ENCODE measurements around the gene DMD. TPM values are rescaled to one million over a fixed set of nuclear protein-coding genes. Genes with fewer than 3 reads are reported as not detected.

The DMD gene
- total and polyA plus RNA-seq, 2 of the 8 experiments (the other 6 are each of a cell fraction or from before 2014, with no cell fraction given), result 4.8 to 7.4 TPM

GRCh38 chrX:33082371-33082770 lies 129.0 kb downstream of the DMD start:
- Histone ChIP-seq H3K4me2 (ENCODE audit: insufficient read depth in 1 of 2, low read depth in 2 of 2, low read length in 2 of 2) (no peak overlapping the region), H3K56ac (replicated peaks; ENCODE audit: insufficient read length, low read depth, low read length) (no peak overlapping the region), H3K4me1 (replicated peaks in 1 of 4; ENCODE audit: control insufficient read depth in 3 of 4, insufficient read depth in 4 of 4, low read length in 3 of 4) (no peaks in the 10 kb centered on the region), H2BK15ac (ENCODE audit: low read length) (no peak overlapping the region), H2AFZ (ENCODE audit: low read length) (no peak overlapping the region), H3K9ac (replicated peaks in 1 of 4; ENCODE audit: extremely low read depth in 1 of 4, low read depth in 3 of 4, low read length in 3 of 4) (no peak overlapping the region), H3K79me2 (ENCODE audit: control insufficient read depth in 1 of 2, insufficient read depth in 2 of 2, low read length in 2 of 2) (no peaks in the 10 kb centered on the region), H3K27me3 (replicated peaks in 1 of 4; ENCODE audit: control insufficient read depth in 3 of 4, extremely low read depth in 1 of 4, insufficient read depth in 3 of 4, low read length in 3 of 4) (no peaks in the 10 kb centered on the region), H3K27ac (ENCODE audit: low read depth, low read length) (no peak overlapping the region), H3K36me3 (ENCODE audit: control insufficient read depth in 2 of 4, insufficient read depth in 4 of 4, low read length in 3 of 4) (no peaks in the 10 kb centered on the region), H4K20me1 (replicated peaks in 1 of 2; ENCODE audit: control insufficient read depth in 1 of 2, insufficient read depth in 2 of 2, low read length in 2 of 2) (no peaks in the 10 kb centered on the region), H4K91ac (replicated peaks; ENCODE audit: insufficient read length, low read length) (no peak overlapping the region), H3K4ac (replicated peaks; ENCODE audit: insufficient read length, low read depth, low read length) (no peak overlapping the region), H4K5ac (ENCODE audit: insufficient read length, low read depth, low read length) (no peak overlapping the region), H3K9me3 (ENCODE audit: insufficient read depth in 2 of 2, low read depth in 1 of 2, low read length in 1 of 2) (no peaks in the 10 kb centered on the region), H2BK20ac (ENCODE audit: low read length) (no peak overlapping the region), H3K23me2 (ENCODE audit: low read depth, low read length) (no peaks in the 10 kb centered on the region), H3K14ac (ENCODE audit: insufficient read length) (no peak overlapping the region), H2BK120ac (replicated peaks; ENCODE audit: low read depth, low read length) (no peak overlapping the region), H2BK12ac (ENCODE audit: low read depth, low read length) (no peak overlapping the region), H4K8ac (ENCODE audit: extremely low read depth, insufficient read depth, low read length) (no peak overlapping the region), H3K79me1 (ENCODE audit: low read depth, low read length) (no peaks in the 10 kb centered on the region), H2AK5ac (ENCODE audit: low read depth, low read length) (no peak overlapping the region), H3K18ac (ENCODE audit: extremely low read depth, low read length) (no peak overlapping the region), H3K23ac (ENCODE audit: insufficient read length) (no peak overlapping the region), H2BK5ac (ENCODE audit: low read depth, low read length) (no peak overlapping the region), H3K4me3 (ENCODE audit: extremely low read depth in 1 of 4, insufficient read depth in 2 of 4, low read depth in 3 of 4, low read length in 4 of 4) (no peak overlapping the region)
- DNase-seq (ENCODE audit: low read depth in 1 of 2, low spot score in 2 of 2) (no peak), FAIRE-seq (no peak)
- WGBS, 2 experiments (ENCODE audit: extremely low coverage in 1 of 2, insufficient coverage in 1 of 2, insufficient read length in 1 of 2, insufficient replicate concordance in 2 of 2, low coverage in 1 of 2, low lambda C conversion rate in 2 of 2, missing lambda C conversion rate in 1 of 2), result 100% methylated on average over 1 of the region's 1 CpG; no CpG with 5 or more reads in 1 of the 2 experiments
- POLR2A ChIA-PET (ENCODE audit: partially characterized antibody), result no interaction called here
- CTCF ChIA-PET (ENCODE audit: partially characterized antibody), result no interaction called here
- TF ChIP-seq BACH1 (IDR thresholded peaks at IDR 0.05; ENCODE audit: low read length) (no peak), CEBPB (IDR thresholded peaks at IDR 0.05; ENCODE audit: low read depth, low read length) (no peak), POLR2AphosphoS5 (IDR thresholded peaks at IDR 0.05; ENCODE audit: low read depth, low read length) (no peak), TBP (IDR thresholded peaks at IDR 0.05; ENCODE audit: low read depth, low read length) (no peak), E2F6 (IDR thresholded peaks at IDR 0.05) (no peak)

Data from H1 (cell line).